SKM-1 treated with dmso at 0.1 percent for 144 hours (cell line): ENCODE data around the gene SLC35F6.
"Not testable (repeated sequence)": the region's sequence is repeated elsewhere in the genome, so short reads cannot be mapped to it uniquely, and the experiment has no call there.

Experiments
- DNase-seq: peaks from one replicate; lab custom pipeline; 2025; ENCODE audit not compliant: unreplicated experiment; lab: John Stamatoyannopoulos, UW

The SLC35F6 gene

DNA sequence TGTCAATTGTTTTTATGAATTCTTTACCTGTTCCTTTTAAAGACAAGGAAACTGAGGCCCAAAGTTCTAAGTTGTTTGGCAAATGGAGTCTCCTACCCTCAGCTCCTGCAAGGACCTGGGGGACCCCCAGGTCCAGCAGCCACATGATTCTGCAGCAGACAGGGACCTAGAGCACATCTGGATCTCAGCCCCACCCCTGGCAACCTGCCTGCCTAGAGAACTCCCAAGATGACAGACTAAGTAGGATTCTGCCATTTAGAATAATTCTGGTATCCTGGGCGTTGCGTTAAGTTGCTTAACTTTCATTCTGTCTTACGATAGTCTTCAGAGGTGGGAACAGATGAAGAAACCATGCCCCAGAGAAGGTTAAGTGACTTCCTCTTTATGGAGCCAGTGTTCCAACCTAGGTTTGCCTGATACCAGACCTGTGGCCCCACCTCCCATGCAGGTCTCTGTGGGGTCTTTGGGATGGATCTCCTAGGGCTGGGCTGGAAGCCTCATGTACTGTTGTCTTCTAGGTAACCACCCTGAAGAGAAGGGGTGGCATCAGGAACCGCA, 16.2 kb downstream of the SLC35F6 start:
- peak; percentile 77 for DNase-seq

DNA sequence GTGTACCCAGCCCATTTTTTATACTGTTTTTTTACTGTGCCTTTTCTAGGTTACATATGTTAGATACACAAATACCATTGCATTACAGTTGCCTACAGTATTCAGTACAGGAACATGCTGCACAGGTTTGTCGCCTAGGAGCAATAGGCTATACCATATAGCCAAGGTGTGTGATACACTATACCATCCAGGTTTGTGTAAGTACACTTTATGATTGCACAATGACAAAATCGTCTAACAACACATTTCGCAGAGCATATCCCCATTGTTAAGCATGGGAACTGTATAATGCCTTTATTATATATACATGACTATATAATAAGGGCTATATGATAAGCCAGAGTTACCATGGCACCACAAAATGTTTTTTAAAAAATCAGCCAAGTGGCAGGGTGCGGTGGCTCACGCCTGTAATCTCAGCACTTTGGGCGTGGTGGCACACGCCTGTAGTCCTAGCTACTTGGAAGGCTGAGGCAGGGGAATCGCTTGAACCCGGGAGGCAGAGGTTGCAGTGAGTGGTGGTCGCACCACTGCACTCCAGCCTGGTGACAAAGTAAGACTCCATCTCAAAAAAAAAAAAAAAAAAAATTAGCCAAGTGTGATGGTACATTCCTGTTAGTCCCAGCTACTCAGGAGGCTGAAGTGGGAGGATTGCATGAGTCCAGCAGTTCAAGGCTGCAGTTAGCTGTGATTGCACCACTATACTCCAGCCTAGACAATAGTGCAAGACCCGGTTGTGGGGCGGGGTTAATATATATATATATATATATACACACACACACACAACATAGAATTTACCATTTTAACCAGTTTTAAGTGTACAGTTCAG, 19.0 kb downstream of the SLC35F6 start:
- DNase-seq = no peak

DNA sequence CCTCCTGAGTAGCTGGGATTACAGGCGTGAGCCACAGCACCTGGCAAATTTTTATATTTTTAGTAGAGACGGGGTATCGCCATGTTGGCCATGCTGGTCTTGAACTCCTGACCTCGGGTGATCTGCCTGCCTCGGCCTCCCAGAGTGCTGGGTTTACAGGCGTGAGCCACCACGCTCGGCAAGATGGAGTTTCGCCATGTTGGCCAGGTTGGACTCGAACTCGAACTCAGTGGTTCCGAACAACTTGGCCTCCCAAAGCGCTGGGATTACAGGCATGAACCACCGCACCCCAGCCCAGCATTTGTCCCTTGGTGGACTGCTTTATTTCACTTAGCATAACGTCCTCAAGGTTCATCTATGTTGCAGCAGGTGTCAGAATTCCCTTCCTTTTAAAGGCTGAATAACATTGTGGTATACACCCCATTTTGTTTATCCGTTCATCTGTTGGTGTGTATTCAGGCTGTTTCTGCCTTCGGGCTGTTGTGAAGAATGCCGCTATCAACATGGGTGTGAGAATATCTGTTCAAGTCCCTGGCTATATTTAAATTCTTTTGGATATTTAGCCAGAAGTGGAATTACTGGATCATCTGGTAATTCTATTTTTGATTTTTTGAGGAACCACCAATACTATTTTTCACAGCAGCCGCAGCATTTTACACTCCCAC, 20.6 kb downstream of the SLC35F6 start:
- no peak for DNase-seq

DNA sequence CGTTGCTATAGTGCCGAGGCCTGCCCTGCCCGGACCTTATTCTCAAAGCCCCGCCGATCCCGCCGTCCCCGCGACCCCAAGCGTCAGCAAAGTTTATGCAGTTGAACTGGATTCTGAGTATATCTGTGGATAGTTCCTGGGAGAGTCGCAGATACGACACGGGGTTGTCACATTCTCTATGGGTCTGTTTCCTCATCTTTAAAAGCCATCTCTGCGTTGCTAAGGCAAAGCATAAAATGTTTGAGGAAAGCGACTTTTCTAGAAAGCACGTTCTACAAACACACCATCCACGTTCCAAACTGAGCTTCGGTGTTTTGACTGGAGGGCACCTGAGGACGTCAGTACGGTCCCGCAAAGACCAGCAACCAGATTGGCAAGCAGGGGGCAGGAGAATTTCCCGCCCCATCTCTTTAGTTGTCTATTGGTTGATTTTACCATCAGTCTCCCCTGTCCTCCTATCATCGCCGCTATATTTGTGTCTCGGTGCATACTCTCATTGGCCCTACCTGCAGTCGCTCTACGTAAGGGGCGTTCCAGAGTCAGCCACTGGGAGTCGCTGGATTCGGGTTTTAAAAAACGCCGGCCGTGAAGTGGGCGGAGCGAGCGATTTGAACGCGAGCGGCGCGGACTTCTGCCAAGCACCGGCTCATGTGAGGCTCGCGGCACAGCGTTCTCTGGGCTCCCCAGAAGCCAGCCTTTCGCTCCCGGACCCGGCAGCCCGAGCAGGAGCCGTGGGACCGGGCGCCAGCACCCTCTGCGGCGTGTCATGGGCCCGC, 21.5 kb downstream of the SLC35F6 start, which contains the start of gene CENPA:
TSS of gene CENPA (plus strand) at position 626 of the 776 bp plus-strand sequence. CDS start at position 767, 141 bp downstream.
- DNase-seq = peak; percentile 98

DNA sequence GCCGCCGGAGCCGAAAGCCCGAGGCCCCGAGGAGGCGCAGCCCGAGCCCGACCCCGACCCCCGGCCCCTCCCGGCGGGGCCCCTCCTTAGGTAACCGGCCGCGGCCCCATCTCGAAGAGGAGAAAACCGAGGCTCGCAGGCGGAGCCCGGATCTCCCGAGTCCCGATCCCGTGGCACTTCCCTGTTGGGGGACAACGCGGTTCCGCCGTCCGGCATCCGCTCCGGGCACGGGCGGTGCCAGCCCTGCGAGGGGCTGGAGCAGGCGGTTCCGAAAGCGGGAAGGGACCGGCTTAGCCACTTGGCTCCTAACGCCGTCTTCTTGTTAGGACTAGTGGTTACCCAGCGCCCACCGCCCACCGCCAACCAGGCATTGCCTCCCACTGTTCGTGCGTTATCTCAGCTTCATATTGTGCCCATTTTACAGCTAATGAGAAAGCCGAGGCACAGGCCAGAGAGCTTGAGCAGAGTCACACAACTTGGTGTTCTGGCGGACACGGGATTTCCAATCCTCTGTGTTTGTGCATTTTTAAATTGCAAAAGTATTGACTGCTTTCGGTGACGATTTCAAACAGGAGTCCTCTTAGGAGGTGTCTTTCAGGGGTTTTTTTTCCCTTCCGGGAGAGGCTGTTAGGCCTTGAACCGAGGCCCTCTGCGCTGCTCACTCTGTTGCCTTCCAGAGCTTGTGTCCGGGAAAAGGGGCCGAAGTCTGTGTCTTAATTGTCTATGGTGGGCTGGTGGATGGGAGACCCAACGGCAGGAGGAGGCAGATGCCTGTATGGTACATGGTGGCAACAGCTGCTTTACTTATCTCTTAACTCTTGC, 22.3 kb downstream of the SLC35F6 start:
- no peak for DNase-seq

DNA sequence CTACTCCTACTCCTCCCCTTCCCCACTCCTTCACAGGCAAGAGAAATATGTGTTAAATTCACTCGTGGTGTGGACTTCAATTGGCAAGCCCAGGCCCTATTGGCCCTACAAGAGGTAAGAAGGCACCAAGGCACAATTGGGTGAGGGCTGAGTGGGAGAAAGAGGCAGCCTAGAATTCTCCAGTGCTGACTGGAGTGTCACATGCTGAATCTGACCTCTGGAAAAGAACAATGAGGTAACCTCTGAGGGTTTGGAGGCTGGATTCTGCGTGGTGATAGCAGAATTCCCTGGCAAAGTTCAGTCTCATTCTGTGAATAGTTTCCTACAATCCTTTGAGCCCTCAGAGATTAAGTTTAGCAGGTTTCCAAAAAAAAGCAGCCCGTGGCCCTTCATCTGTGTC, 28.6 kb downstream of the SLC35F6 start:
- no peak for DNase-seq

DNA sequence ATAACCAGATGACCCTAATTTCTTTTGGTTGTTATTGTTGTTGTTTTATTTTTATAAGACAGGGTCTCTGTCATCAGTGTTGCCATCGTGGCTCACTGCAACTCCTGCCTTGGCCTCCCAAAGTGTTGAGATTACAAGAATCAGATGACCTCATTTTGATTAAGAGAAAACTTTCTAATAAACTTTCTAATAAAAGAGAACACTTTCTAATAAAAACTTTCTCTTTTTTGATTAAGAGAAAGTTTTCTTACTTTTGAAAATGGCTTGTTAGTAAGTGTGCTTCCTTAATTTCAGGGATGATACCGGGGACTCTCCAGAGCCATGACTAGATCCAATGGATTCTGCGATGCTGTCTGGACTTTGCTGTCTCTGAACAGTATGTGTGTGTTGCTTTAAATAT, 29.4 kb downstream of the SLC35F6 start:
- DNase-seq = no peak

DNA sequence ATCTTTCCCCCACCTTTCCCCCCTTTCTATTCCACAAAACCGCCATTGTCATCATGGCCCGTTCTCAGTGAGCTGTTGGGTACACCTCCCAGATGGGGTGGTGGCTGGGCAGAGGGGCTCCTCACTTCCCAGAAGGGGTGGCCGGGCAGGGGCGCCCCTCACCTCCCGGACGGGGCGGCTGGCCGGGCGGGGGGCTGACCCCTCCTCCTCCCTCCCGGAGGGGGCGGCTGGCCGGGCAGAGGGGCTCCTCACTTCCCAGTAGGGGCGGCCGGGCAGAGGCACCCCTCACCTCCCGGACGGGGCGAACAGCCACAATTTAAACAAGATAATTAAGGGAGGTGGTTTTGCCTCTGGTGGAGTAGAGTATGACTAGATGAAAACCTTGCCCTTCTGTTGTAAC, 31.1 kb downstream of the SLC35F6 start:
- not testable (repeated sequence) for DNase-seq

DNA sequence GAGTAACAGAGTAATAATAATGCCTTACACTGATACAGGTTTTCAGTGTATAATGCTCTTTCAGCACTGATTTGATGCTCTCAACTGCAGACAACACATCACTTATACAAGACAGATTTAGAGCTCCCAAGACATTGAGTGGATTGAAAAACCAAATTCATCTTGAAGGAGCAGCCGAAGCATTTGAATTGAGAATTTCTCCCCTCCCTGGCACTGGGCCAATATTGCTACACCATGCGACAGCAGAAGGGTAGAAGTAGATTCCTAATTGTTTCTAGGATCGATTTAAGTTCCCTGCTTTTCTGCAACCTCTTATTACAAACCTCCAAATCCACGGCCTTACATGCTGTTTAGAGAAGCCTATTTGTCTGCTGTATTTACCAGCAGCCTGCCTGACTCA, 37.2 kb downstream of the SLC35F6 start:
- DNase-seq = no peak

DNA sequence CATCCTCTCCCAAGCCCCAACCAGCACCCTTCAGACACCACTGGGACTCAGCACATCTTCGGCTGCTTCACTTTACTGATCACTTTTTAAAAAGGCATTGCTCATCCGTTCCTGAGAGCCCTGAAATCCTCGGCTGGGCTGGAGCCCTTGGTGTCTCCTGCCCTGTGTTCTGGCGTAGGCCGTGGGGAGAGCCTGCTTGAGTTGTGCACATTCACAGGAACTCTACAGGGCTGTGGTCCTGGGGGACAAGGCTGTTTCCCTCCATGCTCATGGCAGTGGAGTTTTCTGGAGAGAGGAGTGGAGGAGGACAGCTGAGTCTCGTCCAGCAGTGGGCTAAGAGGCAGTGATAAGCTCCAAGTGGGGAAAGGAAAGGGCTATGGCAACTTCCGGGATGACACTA, 37.7 kb downstream of the SLC35F6 start:
- no peak for DNase-seq

DNA sequence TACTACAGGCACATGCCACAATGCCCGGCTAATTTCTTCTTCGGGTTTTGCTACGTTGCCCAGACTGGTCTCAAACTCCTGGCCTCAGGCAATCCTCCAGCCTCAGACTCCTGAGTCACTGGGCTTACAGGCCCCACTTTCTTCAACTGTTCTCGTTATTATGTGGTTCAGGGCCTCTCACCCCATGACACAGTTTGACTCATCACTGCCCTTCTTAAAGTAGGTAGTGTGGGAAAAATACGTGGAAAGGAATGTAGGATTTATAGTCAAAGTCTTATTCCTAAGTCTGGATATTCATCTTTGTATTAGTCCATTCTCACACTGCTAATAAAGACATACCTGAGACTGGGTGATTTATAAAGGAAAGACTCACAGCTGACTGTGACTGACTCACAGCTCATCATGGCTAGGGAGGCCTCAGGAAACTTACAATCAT, 41.2 kb downstream of the SLC35F6 start:
- no peak for DNase-seq

DNA sequence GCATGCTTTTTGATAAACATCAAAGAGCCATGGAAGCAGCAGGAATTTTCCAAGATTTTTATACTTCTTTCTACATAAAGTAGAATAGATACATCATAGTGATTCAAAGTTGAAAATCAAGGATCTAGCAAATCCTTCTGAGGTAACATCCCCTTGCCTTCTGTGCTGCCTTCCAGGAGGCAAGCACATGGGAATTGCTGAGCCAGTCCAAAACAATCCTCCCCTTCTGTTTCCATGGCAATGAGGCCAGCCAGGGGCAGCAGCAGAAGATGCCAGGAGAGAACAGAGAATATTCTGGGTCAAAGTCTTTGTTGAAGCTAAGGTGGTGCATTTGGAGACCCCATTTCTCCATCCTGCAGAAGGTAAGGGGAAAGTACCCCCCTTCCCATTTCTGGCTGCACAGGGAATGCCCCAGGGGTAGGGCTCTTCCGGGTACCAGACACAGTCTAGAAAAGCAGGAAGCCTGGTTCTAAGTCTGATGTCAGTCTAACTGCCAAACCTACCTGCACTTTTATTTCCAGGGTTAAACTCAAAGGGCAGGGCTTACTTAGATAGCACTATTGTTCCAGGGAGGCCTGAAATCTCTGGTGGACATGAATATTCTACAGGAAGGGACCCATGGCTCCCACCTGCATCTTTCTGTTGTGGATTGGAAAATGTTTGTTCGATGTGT, 43.8 kb downstream of the SLC35F6 start:
- DNase-seq = no peak

DNA sequence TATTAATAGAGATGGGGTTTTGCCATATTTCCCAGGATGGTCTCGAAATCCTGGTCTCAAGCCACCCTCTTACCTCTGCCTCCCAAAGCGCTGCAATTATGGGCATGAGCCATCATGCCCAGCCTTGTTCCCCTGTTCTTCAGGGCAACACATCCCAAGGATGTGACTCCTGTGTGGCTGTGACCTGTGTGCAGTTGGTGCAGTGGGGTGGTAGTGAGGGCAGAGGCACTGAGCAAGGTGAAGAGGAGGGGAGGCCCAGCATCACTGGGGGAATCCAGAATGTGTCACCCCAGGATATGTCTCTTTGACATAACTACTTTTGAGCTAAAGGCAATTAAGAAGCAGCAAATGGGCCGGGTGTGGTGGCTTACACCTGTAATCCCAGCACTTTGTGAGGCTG, 45.1 kb downstream of the SLC35F6 start:
- DNase-seq = no peak

DNA sequence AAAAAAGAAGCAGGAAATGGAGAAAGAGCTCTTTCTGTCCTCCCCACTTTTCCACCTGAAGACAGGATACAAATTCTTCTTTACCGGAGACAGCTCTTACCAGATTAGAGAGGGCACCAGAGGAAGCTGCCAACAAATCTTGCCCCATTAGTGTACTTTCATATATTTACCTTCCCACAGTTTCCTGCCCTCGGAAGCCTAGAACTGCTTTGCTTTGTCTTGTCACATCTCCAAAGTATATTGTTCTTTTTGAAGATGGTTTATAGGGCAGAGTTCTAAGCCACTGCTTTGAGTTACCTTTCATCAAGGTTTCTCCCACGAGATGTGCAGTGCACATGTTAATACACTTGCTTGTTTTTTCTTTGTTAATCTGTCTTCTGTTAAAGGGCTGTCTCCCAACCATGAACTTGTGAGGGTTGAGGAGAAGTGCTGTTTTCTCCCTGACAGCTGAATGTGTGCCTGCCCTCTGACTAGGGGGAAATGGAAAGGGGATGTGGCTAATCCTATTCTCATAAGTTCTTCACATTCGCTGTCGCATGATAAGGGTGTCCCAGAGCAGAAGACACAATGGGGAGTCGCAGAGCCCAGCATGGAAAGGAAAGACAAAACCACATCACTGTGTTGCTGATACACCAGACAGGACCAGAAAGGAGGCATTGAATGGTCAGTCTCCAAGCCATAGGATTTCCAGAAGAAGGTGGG, 45.9 kb downstream of the SLC35F6 start:
- peak; percentile 73 for DNase-seq

DNA sequence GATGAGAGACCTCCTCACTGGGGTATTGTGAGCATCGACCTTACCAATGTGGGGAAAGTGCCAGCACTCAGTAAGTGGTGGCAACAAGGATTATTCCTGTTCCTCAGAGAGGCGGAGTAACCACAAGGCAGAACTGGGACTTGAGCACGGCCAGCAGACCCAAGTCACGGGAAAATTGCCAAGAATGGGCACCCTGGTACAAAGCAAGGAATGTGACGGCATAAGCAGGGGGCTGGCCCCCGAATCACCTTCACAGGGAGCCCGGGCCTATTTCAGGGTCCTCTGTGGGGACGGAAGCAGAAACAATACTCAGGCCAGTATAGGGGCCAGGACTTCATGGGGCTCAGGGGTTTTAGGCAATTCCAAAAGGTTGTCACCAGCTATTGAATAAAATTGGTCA, 47.2 kb downstream of the SLC35F6 start:
- no peak for DNase-seq

DNA sequence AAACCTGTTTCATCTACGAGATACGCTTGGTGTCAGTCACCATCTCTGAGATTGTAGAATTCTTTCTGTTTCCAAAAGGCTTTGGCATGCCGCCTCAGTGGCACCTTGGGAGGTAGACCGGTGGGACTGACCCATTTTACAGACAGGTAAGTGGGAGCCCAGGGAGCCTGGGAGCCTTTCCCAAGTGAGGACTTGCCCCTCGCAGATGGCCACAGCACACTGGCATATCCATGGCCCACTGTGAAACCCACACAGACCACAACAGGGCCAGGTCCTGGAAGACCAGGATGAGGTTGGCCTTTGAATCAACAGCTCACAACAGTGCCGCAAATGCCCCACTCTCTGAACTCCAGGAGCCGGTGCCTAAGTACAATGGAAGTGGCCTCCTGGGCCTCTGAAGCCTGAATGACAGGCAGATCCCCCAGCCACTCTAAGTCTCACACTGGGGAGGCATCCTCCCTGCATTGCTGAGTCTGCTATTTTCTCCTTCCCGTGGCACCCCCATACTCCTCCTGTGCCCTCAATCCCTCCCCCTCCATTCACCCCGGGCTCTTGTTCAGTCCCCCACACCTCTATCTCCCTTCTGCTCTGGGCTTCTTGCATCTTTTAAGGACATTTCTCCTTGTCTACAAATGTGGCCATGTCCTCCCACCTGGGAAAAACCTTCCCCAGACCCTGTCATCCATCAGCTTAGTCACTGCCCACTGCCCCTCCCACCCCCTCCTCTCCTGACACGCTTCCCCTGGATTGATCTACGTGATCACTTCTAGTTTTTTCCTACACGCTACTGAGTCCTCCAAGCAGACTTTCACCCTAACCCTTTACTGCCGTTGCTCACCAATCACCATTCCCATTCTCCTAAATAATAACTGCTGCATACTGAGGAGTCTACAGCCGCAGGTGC, 48.0 kb downstream of the SLC35F6 start:
- DNase-seq = no peak

DNA sequence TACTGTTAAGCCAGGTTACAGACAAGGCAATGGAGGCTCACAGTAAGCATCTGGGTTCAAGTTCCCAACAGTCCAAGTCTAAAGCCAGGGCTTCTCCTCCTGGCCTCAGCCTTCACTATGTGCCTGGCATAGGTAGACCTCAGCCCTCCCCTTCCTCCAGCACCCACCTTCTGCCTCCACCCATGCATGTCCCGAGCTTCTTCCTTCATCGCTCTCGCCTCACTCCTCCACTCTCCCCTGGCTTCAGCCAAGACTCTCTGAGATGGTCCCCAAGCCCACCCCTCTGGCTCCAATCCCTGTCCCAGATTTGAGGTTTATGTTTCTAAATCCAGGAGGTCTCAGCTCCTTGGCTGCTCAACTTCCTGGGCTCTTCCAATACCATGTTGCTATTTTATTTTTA, 48.6 kb downstream of the SLC35F6 start:
- no peak for DNase-seq

DNA sequence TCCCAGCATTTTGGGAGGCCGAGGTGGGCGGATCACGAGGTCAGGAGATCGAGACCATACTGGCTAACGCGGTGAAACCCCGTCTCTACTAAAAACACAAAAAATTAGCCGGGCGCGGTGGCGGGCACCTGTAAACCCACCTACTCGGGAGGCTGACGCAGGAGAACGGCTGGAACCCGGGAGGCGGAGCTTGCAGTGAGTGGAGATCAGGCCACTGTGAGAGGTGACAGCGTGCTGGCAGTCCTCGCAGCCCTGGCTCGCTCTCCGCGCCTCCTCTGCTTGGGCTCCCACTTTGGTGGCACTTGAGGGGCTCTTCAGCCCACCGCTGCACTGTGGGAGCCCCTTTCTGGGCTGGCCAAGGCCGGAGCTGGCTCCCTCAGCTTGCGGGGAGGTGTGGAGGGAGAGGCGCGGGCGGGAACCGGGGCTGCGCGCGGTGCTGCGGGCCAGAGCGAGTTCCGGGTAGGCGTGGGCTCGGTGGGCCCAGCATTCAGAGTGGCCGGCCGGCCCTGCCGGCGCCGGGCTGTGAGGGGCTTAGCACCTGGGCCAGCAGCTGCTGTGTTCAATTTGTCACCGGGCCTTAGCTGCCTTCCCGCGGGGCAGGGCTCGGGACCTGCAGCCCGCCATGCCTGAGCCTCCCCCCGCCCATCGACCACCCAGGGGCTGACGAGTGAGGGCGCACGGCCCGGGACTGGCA, 50.1 kb downstream of the SLC35F6 start:
- not testable (repeated sequence) for DNase-seq
